Pancreas (tissue), 10 donors: Measurements from ENCODE around the gene SLC10A1. TPM values are rescaled to one million over a fixed set of nuclear protein-coding genes. Genes with fewer than 3 reads are reported as not detected.
"Not testable (repeated sequence)": the region's sequence is repeated elsewhere in the genome, so short reads cannot be mapped to it uniquely, and the experiment has no call there.

ENCODE experiments used
- ATAC-seq, 4 donors: fragments of 200-7000 bp; cut with Tn5 transposase; one replicate each; pipeline versions ENCODE4 v1.8.0 to v1.9.1; 2020; ENCODE audit warnings: mild to moderate bottlenecking in 4 of 4, moderate library complexity in 4 of 4
- DNase-seq, 6 donors: peaks; one replicate each; pipeline ENCODE4 v3.0.0-alpha.2; 2020
- FAIRE-seq: peaks from 2 replicates; lab custom pipeline; 2012; peaks lifted over from hg19 to GRCh38; lab: Jason Lieb, UNC
- H3K27ac ChIP-seq, 4 donors: fragments of 200-600 bp; sonication (generic); 1 replicate in 3 of 4; 2 replicates in 1 of 4; pipeline versions ENCODE4 v1.5.0 to v1.8.0; 2020
- H3K27me3 ChIP-seq, 4 donors: fragments of 200-600 bp; one replicate each; pipeline ENCODE4 v1.8.0; 2021
- H3K36me3 ChIP-seq, 3 donors: fragments of 200-600 bp; sonication (generic) in 1 of 3; one replicate each; pipeline versions ENCODE4 v1.5.0 to v1.8.0; 2020 to 2021
- H3K4me1 ChIP-seq, 3 donors: fragments of 200-600 bp; one replicate each; pipeline ENCODE4 v1.8.0; 2021
- H3K4me3 ChIP-seq, 4 donors: fragments of 200-600 bp; sonication (generic) in 2 of 4; one replicate each; pipeline versions ENCODE4 v1.5.0 to v1.8.0; 2020 to 2021
- H3K9me3 ChIP-seq, 4 donors: fragments of 200-600 bp; one replicate each; pipeline ENCODE4 v1.8.0; 2021
- WGBS, 2 donors: extraction: QIAGEN DNeasy Blood & Tissue Kit; methylation state at CpG; one replicate each; pipeline ENCODE4 v1.1.7; 2013; 5-methylcytosine and 5-hydroxymethylcytosine counted together
- intact Hi-C, 3 donors: fragments of 100-400 bp; cut with DNase I; formaldehyde crosslinking; loops; one replicate each; pipeline versions ENCODE4 v1.11.1 to v1.14.2; 2022
- polyA plus RNA-seq, 2 donors: library from polyadenylated mRNA; stranded (reverse); fragments of 200-250 nt; gene quantifications; one replicate each; pipeline ENCODE4 v1.2.3, GENCODE V29; 2013
- total RNA-seq, 6 donors: library from RNA; stranded (reverse); fragmentation: NEBNext Ultra II Directional in 4 of 6; extraction: Animal tissue kit (Norgen Biotek cat#: 25700) in 4 of 6; gene quantifications; one replicate each; pipeline versions ENCODE4 v1.2.1 to v1.2.4, GENCODE V29; 2021 to 2023
- TF ChIP-seq, protein P1 (sequence below), 4 donors: fragments of 200-600 bp; sonication (generic) in 3 of 4; IDR thresholded peaks; one replicate each; pipeline versions ENCODE4 v1.5.0 to v1.8.0; 2021; ENCODE audit warnings: antibody characterized with exemption in 4 of 4
- donor health status: healthy with polysubstance abuse.
- donor health status: DM: no; HTN: no; CAD: no; lungs with moderate emphysema.
- donor health status: DM: no; HTN: no; CAD: no.
- donor health status: control.
- donor health status: control.
- donor health status: Bipolar disorder and iron deficiency.
- donor health status: DM: yes; HTN: yes; CAD: no.
- donor health status: DM: no; HTN: no; CAD: no.
- donor health status: DM: no; HTN: no; CAD: no.
- donor health status: DM: yes; HTN: yes; CAD: no.

SLC10A1 gene
- total and polyA plus RNA-seq, 8 donors: 0.06 TPM; not detected in 7

- Histone ChIP-seq H3K27me3 (no peaks in the 10 kb centered on the region), H3K4me3 (no peak overlapping the region), H3K4me1 (no peaks in the 10 kb centered on the region), H3K36me3 (no peaks in the 10 kb centered on the region), H3K9me3 (no peaks in the 10 kb centered on the region), H3K27ac (no peak overlapping the region)
- DNase-seq (peak in 4 of 6 donors; percentile 22 to 72 (median 34)), FAIRE-seq (peak; percentile 45), ATAC-seq (peak; percentile 69 to 92 (median 90))
- intact Hi-C loops: loop anchor here (5.0 to 10.0 kb wide), 3 partner anchors 206 to 496 kb away; no protein-coding TSS in a partner anchor
- WGBS, 2 donors: 8 to 9% methylated on average over 11 of the region's 11 CpGs
- TF ChIP-seq, protein P1, sequence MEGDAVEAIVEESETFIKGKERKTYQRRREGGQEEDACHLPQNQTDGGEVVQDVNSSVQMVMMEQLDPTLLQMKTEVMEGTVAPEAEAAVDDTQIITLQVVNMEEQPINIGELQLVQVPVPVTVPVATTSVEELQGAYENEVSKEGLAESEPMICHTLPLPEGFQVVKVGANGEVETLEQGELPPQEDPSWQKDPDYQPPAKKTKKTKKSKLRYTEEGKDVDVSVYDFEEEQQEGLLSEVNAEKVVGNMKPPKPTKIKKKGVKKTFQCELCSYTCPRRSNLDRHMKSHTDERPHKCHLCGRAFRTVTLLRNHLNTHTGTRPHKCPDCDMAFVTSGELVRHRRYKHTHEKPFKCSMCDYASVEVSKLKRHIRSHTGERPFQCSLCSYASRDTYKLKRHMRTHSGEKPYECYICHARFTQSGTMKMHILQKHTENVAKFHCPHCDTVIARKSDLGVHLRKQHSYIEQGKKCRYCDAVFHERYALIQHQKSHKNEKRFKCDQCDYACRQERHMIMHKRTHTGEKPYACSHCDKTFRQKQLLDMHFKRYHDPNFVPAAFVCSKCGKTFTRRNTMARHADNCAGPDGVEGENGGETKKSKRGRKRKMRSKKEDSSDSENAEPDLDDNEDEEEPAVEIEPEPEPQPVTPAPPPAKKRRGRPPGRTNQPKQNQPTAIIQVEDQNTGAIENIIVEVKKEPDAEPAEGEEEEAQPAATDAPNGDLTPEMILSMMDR (IDR thresholded peaks at IDR 0.05): peak; percentile 56 to 80 (median 76)
Observed at GRCh38 chr14:69818758-69819191, 21.7 kb upstream of the SLC10A1 start.

- DNase-seq: no peak
- Histone ChIP-seq H3K4me1 (no peaks in the 10 kb centered on the region), H3K27ac (no peak overlapping the region), H3K36me3 (no peaks in the 10 kb centered on the region), H3K27me3 (no peaks in the 10 kb centered on the region), H3K9me3 (no peaks in the 10 kb centered on the region), H3K4me3 (no peak overlapping the region)
- TF ChIP-seq, protein P1 (IDR thresholded peaks at IDR 0.05): no peak
- WGBS, 2 donors: 57 to 71% methylated on average over 5 of the region's 5 CpGs
- ATAC-seq: no peak
- no peak for FAIRE-seq
- intact Hi-C loops: loop anchor here (5.0 to 10.0 kb wide), 3 partner anchors 209 to 499 kb away; no protein-coding TSS in a partner anchor
Observed at GRCh38 chr14:69816216-69816615, 19.2 kb upstream of the SLC10A1 start.

DNA sequence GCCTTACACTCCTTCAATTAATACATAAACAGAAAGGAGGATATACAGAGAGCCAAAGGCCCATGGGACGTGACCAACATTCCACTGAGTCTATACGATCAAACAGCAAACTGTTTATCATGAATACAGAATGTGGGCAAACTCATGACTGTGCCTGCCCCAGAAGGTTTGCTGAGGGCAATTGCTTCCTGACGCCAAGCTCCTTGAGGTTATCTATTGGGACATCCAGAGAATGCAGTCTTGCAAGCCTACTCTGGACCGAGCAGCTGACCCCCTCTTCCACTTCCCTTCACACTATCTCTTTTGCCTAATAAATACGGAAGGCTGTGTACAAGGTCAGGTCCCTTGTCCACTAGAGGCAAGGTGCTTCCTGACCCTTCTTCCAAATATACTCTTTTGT, 18.5 kb upstream of the SLC10A1 start:
- FAIRE-seq: no peak
- Histone ChIP-seq H3K9me3 (no peaks in the 10 kb centered on the region), H3K27ac (no peak overlapping the region), H3K36me3 (no peaks in the 10 kb centered on the region), H3K27me3 (no peaks in the 10 kb centered on the region), H3K4me1 (no peaks in the 10 kb centered on the region), H3K4me3 (no peak overlapping the region)
- TF ChIP-seq, protein P1 (IDR thresholded peaks at IDR 0.05): no peak
- no peak for DNase-seq
- intact Hi-C loops: loop anchor here (5.0 to 10.0 kb wide), 3 partner anchors 209 to 499 kb away; no protein-coding TSS in a partner anchor
- WGBS, 2 donors: 56 to 65% methylated on average over 5 of the region's 5 CpGs
- ATAC-seq: no peak

DNA sequence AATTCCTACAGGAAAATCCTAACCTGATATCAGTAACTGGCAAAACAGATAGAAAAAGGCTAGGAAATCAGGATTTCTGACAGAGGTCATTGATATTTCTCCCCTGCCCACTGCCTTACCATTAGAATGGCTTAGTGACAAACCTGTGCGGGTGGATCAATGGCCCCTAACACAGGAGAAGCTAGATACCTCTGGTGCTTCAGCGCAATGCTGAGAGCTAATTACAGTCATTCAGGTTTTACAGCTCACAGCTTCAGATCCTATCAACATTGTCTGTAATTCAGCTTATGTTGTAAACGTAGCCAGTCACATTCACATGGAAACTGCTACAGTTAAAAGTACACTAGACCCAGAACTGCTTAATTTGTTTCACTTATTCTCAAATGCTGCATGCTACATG, 17.4 kb upstream of the SLC10A1 start:
- no peaks in the 10 kb centered on the region for H3K9me3 ChIP-seq
- ATAC-seq (no peak), FAIRE-seq (no peak), DNase-seq (no peak)
- no peaks in the 10 kb centered on the region for H3K4me1 ChIP-seq
- intact Hi-C loops: loop anchor here in 2 of 3 donors (10.0 kb wide), 2 partner anchors 210 to 500 kb away; no protein-coding TSS in a partner anchor
- no peaks in the 10 kb centered on the region for H3K36me3 ChIP-seq
- H3K27ac ChIP-seq: no peak overlapping the region
- 66 to 78% methylated on average over 3 of the region's 3 CpGs for WGBS, 2 donors
- TF ChIP-seq, protein P1 (IDR thresholded peaks at IDR 0.05): no peak
- H3K27me3 ChIP-seq: no peaks in the 10 kb centered on the region
- no peak overlapping the region for H3K4me3 ChIP-seq

DNA sequence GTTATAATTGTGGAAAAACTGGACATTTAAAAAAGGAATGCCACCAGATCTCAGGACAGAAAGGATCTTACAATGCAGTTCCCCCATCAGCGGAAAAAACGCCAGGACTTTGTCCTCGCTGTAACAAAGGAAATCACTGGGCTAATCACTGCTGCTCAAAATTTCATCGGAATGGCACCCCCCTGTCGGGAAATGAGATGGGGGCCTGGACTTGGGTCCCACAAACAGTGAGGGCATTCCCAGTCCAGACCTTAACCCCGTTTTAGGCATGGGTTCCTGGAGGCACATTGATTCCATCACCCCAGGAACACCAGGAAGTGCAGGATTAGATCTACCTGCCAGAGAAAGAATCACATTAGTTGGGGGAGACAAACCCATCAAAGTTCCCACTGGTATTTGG, 16.3 kb upstream of the SLC10A1 start:
- H3K36me3 ChIP-seq, H3K27ac ChIP-seq, H3K27me3 ChIP-seq, FAIRE-seq, DNase-seq, H3K4me3 ChIP-seq, ATAC-seq, H3K9me3 ChIP-seq, H3K4me1 ChIP-seq: not testable (repeated sequence)
- intact Hi-C loops: loop anchor here in 2 of 3 donors (10.0 kb wide), 2 partner anchors 211 to 501 kb away; no protein-coding TSS in a partner anchor
- WGBS, 2 donors: 68 to 80% methylated on average over 6 of the region's 6 CpGs
